Measurements from ENCODE around the gene FOXM1. TPM values are rescaled to one million over a fixed set of nuclear protein-coding genes. Genes with fewer than 3 reads are reported as not detected.

Gene FOXM1
- total RNA-seq, 2 experiments from 2014 or later = 0.59 to 0.80 TPM

- Mint-ChIP-seq H3K4me3 (peak overlapping the region; percentile 97), H3K4me1 (ENCODE audit: low read depth) (peaks cover 29% of the 10 kb centered on the region), H3K27me3 (no peaks in the 10 kb centered on the region), H3K9me3 (no peaks in the 10 kb centered on the region), H3K36me3 (ENCODE audit: low read depth) (peaks cover 17% of the 10 kb centered on the region), H3K27ac (no peak overlapping the region)
- intact Hi-C loops (cut with DNase I, micrococcal nuclease) = loop anchor here in 1 of 2 experiments (5.0 to 10.0 kb wide), 2 partner anchors 200 to 983 kb away; partner anchors contain the start of gene PARP11
- Histone ChIP-seq H3K4me1 (ENCODE audit: insufficient read depth, low read length) (peaks cover 19% of the 10 kb centered on the region), H3K9me3 (ENCODE audit: control insufficient read depth in 1 of 2, insufficient read depth in 1 of 2, low read length in 2 of 2) (no peaks in the 10 kb centered on the region), H3K36me3 (ENCODE audit: insufficient read depth, low read length) (no peaks in the 10 kb centered on the region), H3K27me3 (ENCODE audit: control insufficient read depth in 1 of 2, insufficient read depth in 2 of 2, low read length in 2 of 2) (no peaks in the 10 kb centered on the region), H3K4me3 (ENCODE audit: low read length) (no peak overlapping the region), H3K27ac (ENCODE audit: low read depth in 1 of 2, low read length in 2 of 2) (no peak overlapping the region)
- POLR2A ChIA-PET = interaction anchor here (0.6 to 7.6 kb wide), 2 partner anchors 14 to 80 kb away, joined by 3 to 77 read pairs; partner anchors contain the start of genes FOXM1, ITFG2 and RHNO1
- TF ChIP-seq CTCF (IDR thresholded peaks at IDR 0.05) = no peak
- ATAC-seq (ENCODE audit: poor library complexity) (no peak), DNase-seq (no peak)
- CTCF ChIA-PET = no interaction called here
Observed at GRCh38 chr12:2892246-2892645, 15.3 kb upstream of the FOXM1 start.

GRCh38 chr12:2891240-2892053, 14.5 kb upstream of the FOXM1 start:
- Mint-ChIP-seq H3K4me1 (ENCODE audit: low read depth) (peaks cover 29% of the 10 kb centered on the region), H3K4me3 (peak overlapping the region; percentile 97), H3K27me3 (no peaks in the 10 kb centered on the region), H3K27ac (peak overlapping the region; percentile 50), H3K36me3 (ENCODE audit: low read depth) (peaks cover 17% of the 10 kb centered on the region), H3K9me3 (no peaks in the 10 kb centered on the region)
- Histone ChIP-seq H3K4me3 (ENCODE audit: low read length) (peak overlapping the region; percentile 100), H3K9me3 (ENCODE audit: control insufficient read depth in 1 of 2, insufficient read depth in 1 of 2, low read length in 2 of 2) (no peaks in the 10 kb centered on the region), H3K36me3 (ENCODE audit: insufficient read depth, low read length) (no peaks in the 10 kb centered on the region), H3K4me1 (ENCODE audit: insufficient read depth, low read length) (peaks cover 19% of the 10 kb centered on the region), H3K27me3 (ENCODE audit: control insufficient read depth in 1 of 2, insufficient read depth in 2 of 2, low read length in 2 of 2) (no peaks in the 10 kb centered on the region), H3K27ac (ENCODE audit: low read depth in 1 of 2, low read length in 2 of 2) (peak overlapping the region; percentile 74 to 77)
- ATAC-seq (ENCODE audit: poor library complexity) (peak; percentile 6), DNase-seq (peak in 8 of 14 experiments; percentile 12 to 59 (median 35))
- intact Hi-C loops (cut with DNase I, micrococcal nuclease) = loop anchor here in 1 of 2 experiments (5.0 to 10.0 kb wide), 2 partner anchors 199 to 983 kb away; partner anchors contain the start of gene PARP11
- POLR2A ChIA-PET = interaction anchor here (1.5 to 7.6 kb wide), 3 partner anchors 13 to 200 kb away, joined by 7 to 77 read pairs (median 7); partner anchors contain the start of genes FKBP4, FOXM1 and RHNO1
- CTCF ChIA-PET = interaction anchor here (1.1 kb wide), 1 partner anchor 18 kb away, joined by 3 read pairs; no protein-coding TSS in a partner anchor
- no peak for TF ChIP-seq CTCF (IDR thresholded peaks at IDR 0.05)

GRCh38 chr12:2890388-2891239, 13.6 kb upstream of the FOXM1 start, which contains the start of gene TULP3:
TULP3 (plus strand) TSS chr12:2890891; CDS start chr12:2890948, 57 bp downstream.
- peaks cover 19% of the 10 kb centered on the region for H3K4me1 ChIP-seq (ENCODE audit: insufficient read depth, low read length)
- no peaks in the 10 kb centered on the region for H3K27me3 ChIP-seq (ENCODE audit: control insufficient read depth in 1 of 2, insufficient read depth in 2 of 2, low read length in 2 of 2)
- Mint-ChIP-seq H3K36me3 (ENCODE audit: low read depth) (peaks cover 22% of the 10 kb centered on the region), H3K9me3 (no peaks in the 10 kb centered on the region), H3K4me1 (ENCODE audit: low read depth) (peaks cover 29% of the 10 kb centered on the region), H3K27ac (peak within 1 kb of the TSS; percentile 83), H3K4me3 (peak within 1 kb of the TSS; percentile 97), H3K27me3 (no peaks in the 10 kb centered on the region)
- ChIA-PET CTCF (interaction anchor here (1.0 to 1.3 kb wide), 3 partner anchors 12 to 17 kb away, joined by 3 read pairs; no protein-coding TSS in a partner anchor), POLR2A (interaction anchor here (1.5 to 7.6 kb wide), 3 partner anchors 12 to 199 kb away, joined by 7 to 77 read pairs (median 7); partner anchors contain the start of genes FKBP4, FOXM1 and RHNO1)
- H3K9me3 ChIP-seq (ENCODE audit: control insufficient read depth in 1 of 2, insufficient read depth in 1 of 2, low read length in 2 of 2) = no peaks in the 10 kb centered on the region
- peak within 1 kb of the TSS; percentile 100 for H3K4me3 ChIP-seq (ENCODE audit: low read length)
- DNase-seq (peak; percentile 97 to 99 (median 98)), ATAC-seq (ENCODE audit: poor library complexity) (peak; percentile 98)
- intact Hi-C loops (cut with DNase I, micrococcal nuclease) = loop anchor here in 1 of 2 experiments (1.0 to 10.0 kb wide), 4 partner anchors 13 to 984 kb away; partner anchors contain the start of genes FOXM1, ITFG2, PARP11 and RHNO1
- H3K27ac ChIP-seq (ENCODE audit: low read depth in 1 of 2, low read length in 2 of 2) = peak within 1 kb of the TSS; percentile 74 to 77
- H3K36me3 ChIP-seq (ENCODE audit: insufficient read depth, low read length) = peaks cover 4% of the 10 kb centered on the region
- no peak for TF ChIP-seq CTCF (IDR thresholded peaks at IDR 0.05)
